ENCODE results near the gene REEP2. TPM values are rescaled to one million over a fixed set of nuclear protein-coding genes. Genes with fewer than 3 reads are reported as not detected.
A peak's percentile ranks its signal among the peaks of the same experiment; 100 is the strongest.

Gene REEP2
- polyA plus RNA-seq, 4 donors: 8.6 to 13.1 (median 12.3) TPM

DNA sequence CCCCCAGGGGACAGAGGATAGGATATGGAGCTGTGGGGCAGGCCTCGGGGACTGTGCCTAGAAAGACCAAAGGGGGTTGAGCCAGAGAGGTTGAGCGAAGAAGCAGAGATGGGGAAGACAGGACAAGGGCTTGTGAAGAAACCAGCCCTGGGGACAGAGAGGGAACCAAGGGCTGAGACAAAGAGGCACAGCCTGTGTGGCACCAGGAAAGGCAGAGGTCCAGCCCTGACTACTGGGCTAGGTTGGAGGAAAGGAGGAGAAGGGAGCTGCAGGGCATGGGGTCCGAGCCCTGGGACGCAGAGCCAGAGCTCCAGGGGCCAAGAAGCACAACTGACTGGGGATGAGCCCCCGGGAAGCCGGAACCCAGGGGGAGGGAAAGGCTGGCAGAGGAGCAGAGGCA lies 9.2 kb downstream of the REEP2 start:
- no peak for DNase-seq (ENCODE audit: low read depth in 4 of 4, low spot score in 2 of 4)

DNA sequence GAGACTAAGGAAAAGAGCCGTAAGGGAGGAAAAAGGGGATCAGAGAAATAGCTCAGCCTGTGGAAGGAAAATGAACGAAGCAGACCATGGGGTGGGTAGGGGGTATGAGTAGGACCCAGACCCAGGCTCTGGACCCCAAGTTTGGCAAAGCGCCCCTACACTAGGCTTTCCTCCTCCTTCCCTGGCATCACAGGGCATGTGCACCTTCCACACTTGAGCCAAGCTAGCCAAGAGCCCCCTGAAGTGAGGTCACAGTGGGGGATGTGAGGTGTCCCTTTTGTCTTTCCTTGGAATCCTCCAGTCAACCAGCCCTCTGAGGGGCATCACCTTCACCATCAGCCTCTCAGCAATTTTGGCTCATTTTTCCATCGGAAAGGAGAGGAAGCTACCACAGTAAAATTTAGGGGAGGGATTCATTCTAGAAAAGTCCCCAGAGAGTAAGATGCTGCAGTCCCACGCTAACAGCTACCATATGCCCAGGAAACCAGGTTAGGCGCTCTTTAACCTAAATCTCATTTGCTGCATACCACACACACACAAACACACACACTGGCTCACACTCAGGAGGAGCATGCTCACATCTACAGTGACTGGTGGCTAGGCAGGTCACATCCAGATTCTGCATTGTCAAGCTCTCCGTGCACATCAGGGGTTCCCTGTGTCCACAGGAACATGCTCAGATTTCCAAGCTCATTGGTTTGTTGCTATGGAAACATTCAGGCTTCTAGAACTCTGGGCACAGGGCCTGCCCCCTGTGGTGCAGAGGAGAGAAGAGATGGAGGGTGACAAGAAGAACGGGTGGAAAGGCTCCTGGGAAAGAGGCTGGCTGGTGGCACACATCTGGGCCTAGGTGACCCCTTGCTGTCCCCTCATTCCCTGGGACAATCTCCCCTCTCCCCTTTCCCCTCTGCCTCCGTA lies 9.9 kb downstream of the REEP2 start:
- DNase-seq (ENCODE audit: low read depth in 4 of 4, low spot score in 2 of 4): no peak

GRCh38 chr5:138449501-138450239 lies 10.8 kb downstream of the REEP2 start:
- peak in 3 of 4 donors; percentile 58 to 86 (median 69) for DNase-seq (ENCODE audit: low read depth in 4 of 4, low spot score in 2 of 4)

- DNase-seq (ENCODE audit: low read depth in 4 of 4, low spot score in 2 of 4): no peak
These were observed 12.1 kb downstream of the REEP2 start for GRCh38 chr5:138450971-138451370.

- no peak for DNase-seq (ENCODE audit: low read depth in 4 of 4, low spot score in 2 of 4)
These were observed 13.9 kb downstream of the REEP2 start for GRCh38 chr5:138452720-138453119.

- no peak for DNase-seq (ENCODE audit: low read depth in 4 of 4, low spot score in 2 of 4)
These were observed 14.7 kb downstream of the REEP2 start for GRCh38 chr5:138453590-138453989.

- DNase-seq (ENCODE audit: low read depth in 4 of 4, low spot score in 2 of 4): no peak
These were observed 15.3 kb downstream of the REEP2 start for GRCh38 chr5:138454121-138454520.

DNA sequence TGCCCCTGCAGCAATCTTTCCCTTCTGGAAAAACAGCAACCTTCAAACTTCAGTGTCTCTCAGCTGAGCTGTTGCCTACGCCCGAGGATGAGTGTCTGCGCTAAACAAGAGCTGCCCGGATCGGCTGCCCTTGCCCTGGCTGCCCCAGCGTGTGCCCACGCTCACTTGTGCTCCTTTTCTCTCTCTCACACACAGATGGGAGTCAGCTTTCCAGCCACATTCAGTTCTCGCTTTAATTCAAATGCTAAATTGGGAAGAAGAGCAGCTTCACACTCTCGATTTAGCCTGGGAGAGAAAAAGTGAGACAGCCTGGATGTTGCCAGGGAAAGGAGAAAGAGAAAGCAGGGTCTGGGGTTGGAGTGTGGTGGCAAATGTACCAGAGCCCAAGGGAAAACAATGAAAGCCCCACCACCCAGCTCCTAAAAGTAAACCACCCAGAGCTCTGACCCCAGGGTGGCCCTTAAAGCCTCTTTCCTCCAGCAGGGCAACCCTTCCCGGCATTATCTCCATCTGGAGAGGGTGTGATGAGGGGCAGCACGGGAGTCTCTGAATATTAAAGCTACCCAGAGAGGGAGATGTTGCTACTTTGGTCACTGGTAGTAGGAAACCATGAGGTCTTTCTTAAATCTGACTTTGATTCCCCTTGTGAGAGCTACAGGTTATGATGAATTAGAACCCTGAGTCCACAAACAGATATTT lies 16.5 kb downstream of the REEP2 start:
- no peak for DNase-seq (ENCODE audit: low read depth in 4 of 4, low spot score in 2 of 4)

DNA sequence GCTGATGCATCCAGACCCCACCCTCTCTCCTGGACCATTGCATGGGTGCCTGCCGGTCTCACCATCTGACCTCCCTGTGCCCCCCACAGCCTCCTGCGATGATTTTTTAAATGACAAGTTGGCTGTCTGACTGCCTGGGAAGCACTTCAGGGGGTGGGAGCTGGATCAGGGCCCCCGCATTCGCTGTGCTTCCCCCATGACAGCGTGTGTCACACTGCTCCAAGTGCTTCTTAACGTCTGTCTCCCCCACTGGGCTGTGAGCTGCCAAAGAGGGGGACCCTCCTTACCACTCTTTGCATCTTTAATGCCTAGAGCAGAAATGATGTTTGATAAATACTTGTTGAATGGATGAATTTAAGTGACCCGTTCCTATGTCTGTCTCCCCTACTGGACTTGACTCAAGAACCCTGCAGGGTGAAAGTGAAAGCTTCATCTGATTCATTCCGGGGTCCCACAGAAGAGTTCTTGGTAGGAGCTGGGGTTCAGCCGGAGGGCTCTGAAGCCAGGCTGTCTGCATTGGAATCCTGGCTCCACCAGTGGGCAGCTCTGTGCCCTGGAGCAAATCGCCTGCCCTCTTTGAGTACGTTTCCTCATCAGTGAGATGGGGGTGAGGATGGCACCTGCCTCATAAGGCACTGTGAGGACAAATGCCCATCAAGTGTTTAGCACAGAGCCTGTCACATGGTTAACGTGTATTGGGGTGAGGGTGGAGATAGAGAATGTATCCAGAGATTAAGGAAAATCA lies 18.8 kb downstream of the REEP2 start:
- no peak for DNase-seq (ENCODE audit: low read depth in 4 of 4, low spot score in 2 of 4)

- DNase-seq (ENCODE audit: low read depth in 4 of 4, low spot score in 2 of 4): no peak
These were observed 19.5 kb downstream of the REEP2 start for GRCh38 chr5:138458384-138458783.

DNA sequence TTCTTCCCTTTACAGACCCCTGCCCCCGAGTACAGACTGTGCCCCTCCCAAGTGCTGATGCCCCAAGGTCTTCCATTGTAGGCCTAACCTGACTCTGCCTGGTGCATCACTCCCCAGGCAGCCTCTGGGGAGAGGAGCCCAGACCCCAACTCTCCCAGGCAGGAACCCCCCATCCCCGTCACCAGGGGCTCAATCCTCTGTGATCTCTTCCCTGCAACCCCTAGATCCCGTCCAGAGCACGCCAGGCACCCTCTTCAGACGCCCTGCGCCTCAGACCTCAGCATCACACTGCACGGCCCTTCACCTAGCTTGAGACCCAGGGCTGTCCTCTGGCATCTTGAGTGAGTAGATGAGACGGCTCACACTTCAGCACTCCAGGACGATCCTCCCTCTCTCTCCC lies 20.0 kb downstream of the REEP2 start:
- no peak for DNase-seq (ENCODE audit: low read depth in 4 of 4, low spot score in 2 of 4)

- DNase-seq (ENCODE audit: low read depth in 4 of 4, low spot score in 2 of 4): no peak
These were observed 20.6 kb downstream of the REEP2 start for GRCh38 chr5:138459311-138459933.

- no peak for DNase-seq (ENCODE audit: low read depth in 4 of 4, low spot score in 2 of 4)
These were observed 21.3 kb downstream of the REEP2 start for GRCh38 chr5:138460032-138460693.

DNA sequence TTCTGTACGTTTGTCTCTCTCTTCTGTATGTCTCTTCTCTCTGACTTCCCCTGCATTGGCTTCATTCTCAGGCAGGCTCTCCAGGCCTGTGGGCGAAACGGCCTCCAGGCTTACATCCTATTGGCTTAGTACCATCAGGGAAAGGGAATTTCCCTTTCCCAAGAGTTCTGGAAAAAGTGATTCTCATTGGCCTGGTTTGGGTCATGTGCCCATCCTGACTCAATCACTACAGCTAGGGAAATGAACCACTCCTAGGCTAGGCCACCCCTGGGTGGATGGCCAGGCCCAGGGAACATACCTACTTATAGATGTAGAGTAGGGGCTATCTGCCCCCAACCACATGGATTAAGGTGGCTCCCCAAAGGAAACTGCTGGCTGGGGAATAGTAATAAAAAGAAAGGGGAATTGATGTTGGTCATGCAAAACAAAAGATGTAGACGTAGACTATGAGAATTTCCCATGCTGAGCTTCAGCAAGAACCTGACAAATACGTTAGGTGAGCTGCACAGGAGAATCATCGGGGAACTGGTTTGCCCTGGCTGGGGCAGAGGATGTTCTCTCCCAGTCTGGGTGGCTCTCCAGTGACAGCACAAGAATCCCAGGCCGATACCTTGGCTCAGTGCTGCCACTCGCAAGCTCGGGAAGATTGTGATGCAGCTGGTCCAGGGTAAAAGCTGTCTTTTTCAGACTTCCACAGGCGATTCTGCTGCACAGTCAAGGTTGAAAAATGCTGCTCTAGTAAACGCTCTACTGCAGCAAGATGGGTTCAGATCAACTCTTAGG lies 22.7 kb downstream of the REEP2 start:
- no peak for DNase-seq (ENCODE audit: low read depth in 4 of 4, low spot score in 2 of 4)

GRCh38 chr5:138463419-138464007 lies 24.7 kb downstream of the REEP2 start:
- peak in 1 of 4 donors; percentile 26 for DNase-seq (ENCODE audit: low read depth in 4 of 4, low spot score in 2 of 4)

- peak; percentile 90 to 95 (median 94) for DNase-seq (ENCODE audit: low read depth in 4 of 4, low spot score in 2 of 4)
These were observed 25.1 kb downstream of the REEP2 start for GRCh38 chr5:138464008-138464387.

DNA sequence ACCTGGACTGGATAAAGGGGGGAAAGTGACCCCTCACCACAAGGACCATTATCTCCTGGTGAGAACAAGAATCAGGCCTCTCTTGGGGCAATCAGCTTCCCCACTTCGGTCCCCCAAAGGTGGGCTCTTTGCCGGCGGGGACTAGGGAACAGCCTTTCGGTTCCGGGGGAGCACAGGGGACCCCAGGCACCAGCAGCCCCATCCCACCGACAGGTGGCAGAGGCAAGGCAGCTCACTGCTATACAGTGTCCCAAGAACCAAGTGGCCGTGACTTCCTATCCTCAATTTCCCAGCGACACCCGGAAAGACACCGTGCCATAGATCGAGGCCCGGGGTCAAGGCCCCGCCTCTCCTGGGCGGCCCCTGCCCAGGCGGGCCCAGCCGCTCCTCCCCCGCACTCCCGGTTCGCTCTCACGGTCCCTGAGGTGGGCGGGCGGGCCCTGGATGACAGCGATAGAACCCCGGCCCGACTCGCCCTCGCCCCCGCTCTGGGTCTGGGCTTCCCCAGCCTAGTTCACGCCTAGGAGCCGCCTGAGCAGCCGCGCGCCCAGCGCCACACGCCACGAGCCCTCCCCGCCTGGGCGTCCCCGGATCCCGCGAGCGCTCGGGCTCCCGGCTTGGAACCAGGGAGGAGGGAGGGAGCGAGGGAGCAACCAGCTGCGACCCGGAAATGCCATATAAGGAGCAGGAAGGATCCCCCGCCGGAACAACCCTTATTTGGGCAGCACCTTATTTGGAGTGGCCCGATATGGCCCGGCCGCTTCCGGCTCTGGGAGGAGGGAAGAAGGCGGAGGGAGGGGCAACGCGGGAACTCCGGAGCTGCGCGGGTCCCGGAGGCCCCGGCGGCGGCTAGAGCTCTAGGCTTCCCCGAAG lies 25.8 kb downstream of the REEP2 start:
- peak; percentile 96 to 99 (median 97) for DNase-seq (ENCODE audit: low read depth in 4 of 4, low spot score in 2 of 4)

Measured in left renal cortex interstitium (tissue), 4 donors.